GOT3 (cell line): ENCODE data around the gene UNC13A.

Experiments used
- DNase-seq: peaks from one replicate; lab custom pipeline; 2025; ENCODE audit warnings: mixed read lengths; lab: John Stamatoyannopoulos, UW

The UNC13A gene

GRCh38 chr19:17706750-17707181 is 18.6 kb upstream of the UNC13A start:
- no peak for DNase-seq

GRCh38 chr19:17703824-17704463 is 15.8 kb upstream of the UNC13A start:
- DNase-seq: no peak

GRCh38 chr19:17695198-17695597 is 7.0 kb upstream of the UNC13A start:
- no peak for DNase-seq

DNA sequence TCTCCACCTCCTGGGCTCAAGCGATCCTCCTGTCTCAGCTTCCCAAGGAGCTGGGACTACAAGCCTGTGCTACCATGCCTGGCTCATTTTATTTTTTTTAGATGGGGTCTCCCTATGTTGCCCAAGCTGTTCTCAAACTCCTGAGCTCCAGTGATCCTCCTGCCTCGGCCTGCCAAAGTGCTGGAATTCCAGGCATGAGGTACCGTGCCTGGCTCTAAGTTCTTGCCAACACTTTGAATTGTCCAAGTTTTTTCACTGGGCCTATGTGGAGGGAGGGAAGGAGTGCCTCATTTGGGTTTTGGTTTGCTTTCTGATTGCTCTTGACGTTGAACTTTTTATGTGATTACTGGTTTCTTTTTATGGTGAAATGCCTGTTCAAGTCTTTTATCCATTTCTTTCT is 4.4 kb upstream of the UNC13A start:
- DNase-seq: no peak

DNA sequence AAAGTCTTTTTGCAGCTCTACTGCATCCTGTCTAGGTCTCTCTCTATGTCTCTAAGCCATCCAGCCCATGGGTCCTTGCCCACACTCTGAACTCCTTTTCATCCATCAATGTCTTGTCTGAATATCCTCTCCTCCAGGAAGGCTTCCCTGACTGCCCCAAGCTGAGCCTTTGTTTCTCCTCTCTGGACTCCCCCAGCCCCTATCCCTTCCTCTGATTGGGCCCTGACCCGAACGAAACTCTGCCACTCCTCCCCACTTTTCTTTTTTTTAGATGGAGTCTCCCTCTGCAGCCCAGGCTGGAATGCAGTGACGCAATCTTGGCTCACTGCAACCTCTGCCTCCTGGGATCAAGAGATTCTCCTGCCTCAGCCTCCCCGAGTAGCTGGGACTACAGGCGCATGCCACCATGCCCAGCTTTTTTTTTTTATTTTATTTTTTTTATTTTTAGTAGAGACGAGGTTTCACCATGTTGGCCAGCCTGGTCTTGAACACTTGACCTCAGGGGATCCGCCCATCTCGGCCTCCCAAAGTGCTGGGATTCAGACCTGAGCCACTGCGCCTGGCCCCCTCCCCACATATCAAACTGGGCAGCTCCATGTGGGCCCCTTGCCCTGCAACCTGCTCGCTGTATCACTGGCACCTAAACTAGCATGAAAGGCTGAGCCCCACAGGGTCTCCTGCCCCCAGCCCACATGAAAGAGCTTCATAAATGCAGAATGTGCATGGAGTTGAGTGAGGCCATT is 870 bp upstream of the UNC13A start:
- DNase-seq: no peak

DNA sequence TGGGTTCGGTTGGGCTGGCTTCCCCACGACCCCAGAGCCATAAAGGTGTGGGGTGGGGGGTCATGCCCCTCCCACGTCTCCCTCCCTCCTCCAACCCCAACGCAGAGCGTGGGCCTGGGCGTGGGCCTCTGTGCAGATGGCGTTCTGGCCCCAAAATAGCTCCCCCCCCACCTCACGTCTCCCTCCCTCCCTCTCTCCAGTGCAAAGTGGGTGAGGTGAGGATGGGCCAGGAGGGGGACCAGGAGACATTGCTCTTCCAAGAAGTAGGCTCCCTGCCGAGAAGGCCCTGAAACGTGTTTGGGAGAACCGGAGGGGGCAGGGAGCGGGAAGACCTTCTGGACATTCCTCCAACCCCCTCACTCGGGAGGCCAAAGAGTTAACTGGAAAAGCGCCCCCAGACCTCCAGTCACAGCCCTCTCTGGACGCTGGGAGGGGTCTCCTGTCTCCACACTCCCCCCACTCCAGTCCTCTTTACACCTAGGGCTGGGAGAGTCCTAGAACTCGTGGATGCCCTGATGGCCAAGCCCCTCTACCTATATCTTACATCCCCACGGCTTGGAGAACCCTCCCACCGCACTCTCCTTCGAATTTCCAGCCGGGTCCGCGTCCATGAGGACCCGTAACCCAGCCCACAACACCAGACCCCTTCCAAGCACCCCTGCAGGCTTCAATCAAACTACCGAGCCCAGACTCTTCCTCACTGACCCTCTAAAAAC is 855 bp downstream of the UNC13A start:
- DNase-seq: no peak

- DNase-seq: no peak
These were observed 1.5 kb downstream of the UNC13A start for GRCh38 chr19:17686592-17687024.

GRCh38 chr19:17686023-17686521 is 2.1 kb downstream of the UNC13A start:
- DNase-seq: no peak

DNA sequence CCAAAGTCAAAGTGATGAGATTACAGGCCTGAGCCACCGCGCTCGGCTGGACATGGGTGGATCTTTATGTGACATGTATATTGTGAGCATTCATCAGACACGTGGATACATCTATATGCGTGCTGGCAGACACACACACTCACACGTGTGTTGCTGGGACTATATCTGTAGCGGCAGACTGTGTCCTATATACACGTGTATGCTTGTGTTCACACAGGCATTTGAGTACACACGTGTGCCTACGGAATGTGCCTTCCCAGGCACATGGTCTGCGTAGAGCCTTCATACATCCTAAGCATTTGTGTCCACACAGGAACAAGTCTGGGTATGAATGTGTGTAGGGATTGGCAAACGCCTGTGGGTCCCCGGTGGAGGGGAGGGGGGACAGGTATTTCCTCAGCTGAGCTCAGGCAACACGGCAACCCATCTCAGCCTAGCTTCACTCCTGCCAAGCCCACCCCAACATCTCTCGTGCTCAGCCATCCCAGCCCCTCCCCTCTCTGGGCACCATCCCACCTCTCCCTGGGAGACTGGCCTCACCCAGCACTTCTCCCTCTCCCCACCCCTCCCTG is 2.6 kb downstream of the UNC13A start:
- DNase-seq: no peak

- no peak for DNase-seq
These were observed 3.9 kb downstream of the UNC13A start for GRCh38 chr19:17684256-17684655.

DNA sequence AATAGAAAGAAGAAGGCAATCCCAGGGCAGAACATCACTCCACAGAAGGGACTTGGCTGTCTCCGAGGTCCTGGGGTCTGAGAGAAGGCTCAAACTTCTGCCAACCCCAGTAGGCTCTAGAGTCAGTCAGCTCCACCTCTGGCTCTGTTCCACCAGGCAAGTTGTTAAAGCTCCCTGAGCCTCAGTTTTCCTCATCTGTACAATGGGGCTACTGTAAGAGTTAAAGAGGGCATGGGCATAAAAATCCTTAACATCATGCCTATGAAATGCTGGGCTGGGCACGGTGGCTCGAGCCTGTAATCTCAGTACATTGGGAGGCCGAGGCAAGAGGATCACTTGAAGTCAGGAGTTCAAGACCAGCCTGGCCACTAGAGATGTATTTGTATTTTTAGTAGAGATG is 5.1 kb downstream of the UNC13A start:
- no peak for DNase-seq

DNA sequence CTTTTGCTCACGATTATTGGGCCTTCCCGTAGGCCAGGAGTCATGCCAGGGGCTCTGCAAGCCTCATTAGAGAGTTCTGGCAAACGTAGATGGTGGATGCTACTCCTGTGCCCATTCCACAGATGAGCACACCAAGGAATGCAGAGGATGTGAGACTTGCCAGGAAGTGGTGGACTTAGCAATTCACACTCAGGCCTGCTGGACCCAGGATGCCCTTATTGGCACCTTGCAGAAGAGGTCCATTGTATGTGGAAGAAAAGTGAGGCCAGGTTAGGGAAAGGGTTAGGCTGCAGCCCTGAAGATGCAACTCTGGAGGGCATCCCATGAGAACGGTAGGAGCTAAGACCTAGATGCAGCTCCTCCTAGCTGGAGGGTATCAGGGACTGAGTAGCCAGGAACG is 5.9 kb downstream of the UNC13A start:
- no peak for DNase-seq

- no peak for DNase-seq
These were observed 6.5 kb downstream of the UNC13A start for GRCh38 chr19:17681505-17682125.

- no peak for DNase-seq
These were observed 7.9 kb downstream of the UNC13A start for GRCh38 chr19:17680230-17680722.

GRCh38 chr19:17679526-17680229 is 8.5 kb downstream of the UNC13A start:
- no peak for DNase-seq

- no peak for DNase-seq
These were observed 9.3 kb downstream of the UNC13A start for GRCh38 chr19:17678836-17679235.

DNA sequence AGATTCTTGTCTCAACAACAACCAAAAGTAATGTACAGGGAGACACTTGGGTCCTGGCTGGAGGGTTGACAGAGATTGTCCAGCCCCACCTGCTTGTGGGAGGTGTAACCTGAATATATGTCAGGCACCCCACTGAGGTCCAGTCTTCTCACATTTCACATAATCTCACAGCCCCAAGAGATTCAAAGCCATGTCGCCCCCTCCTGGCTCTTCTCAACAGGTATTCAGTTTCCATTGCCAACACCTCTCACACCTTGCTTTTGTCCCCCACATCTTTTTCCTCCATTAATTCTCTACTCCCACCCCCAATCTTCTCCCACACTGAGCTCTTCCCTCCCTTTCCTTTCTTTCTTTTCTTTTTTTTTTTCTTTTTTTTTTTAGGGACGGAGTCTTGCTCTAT is 11.2 kb downstream of the UNC13A start:
- DNase-seq: no peak

DNA sequence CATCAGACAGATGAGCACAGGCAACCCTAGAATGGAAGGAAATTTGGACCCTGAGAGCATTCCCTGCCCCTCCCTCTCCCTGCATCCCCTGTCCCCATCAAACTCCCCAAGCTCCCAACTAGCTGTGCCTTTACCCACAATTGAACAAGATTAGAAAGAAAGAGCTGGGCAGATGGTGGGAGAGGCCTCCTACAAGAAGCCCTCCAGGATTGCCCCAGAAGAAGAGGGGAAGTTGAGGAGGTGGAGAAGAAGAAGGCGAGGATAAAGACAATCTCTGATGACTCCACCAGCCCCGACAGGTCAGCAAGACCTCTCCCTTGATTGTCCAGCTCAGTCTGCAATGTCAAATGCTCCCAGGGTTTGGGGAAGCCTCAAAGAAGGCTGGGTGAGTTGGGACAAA is 11.9 kb downstream of the UNC13A start:
- DNase-seq: no peak

DNA sequence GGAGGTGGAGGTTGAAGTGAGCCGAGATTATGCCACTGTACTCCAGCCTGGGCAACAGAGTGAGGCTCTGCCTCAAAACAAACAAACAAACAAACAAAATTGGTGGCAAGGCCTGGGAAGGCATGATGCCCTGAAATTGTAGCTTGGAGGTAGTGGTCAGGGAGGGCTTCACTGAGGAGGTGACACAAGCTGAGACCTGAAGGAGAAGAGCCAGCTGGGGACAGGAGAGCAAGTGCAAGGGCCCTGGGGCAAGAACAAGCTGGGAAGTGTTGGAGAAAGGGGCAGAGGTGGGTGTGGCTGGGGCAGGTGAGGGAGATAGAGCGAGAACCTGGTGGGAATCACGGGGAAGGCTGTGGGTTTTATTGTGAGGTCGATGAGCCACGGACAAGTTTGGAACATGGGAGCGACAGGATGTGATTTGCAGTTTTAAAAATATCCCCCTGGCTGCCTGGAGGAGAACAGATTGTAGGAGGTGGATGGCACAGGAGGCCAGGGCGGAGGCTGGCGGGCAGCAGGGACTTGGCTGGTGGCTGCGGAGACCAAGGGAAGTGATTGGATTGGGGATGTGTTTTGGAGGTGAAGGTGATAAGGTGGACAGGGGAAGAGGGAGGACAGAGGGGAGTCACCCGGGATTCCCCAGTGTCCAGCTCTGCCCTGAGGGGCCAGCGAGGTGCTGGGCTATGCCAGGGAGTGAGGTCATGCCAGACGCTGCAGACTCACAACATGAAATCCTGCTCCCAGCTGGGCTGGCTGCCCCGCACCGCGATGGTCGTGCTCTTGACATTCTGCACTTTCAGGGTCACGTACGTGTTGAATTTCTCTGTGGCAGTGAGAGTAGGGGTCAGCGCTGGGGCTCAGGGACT is 14.0 kb downstream of the UNC13A start:
- DNase-seq: no peak

- no peak for DNase-seq
These were observed 16.2 kb downstream of the UNC13A start for GRCh38 chr19:17671906-17672305.
